HUES6 (cell line): Measurements from ENCODE around the gene CLEC20A.

Experiments used
- H3K27ac ChIP-seq: 2 replicates; pipeline ENCODE4 v1.7.0; 2013; ENCODE audit warnings: low read depth, mild to moderate bottlenecking, low read length, inconsistent platforms
- H3K27me3 ChIP-seq: 2 replicates; pipeline ENCODE4 v1.6.1; 2013; ENCODE audit warnings: low read length; ENCODE audit not compliant: control insufficient read depth, insufficient read depth
- H3K36me3 ChIP-seq: 2 replicates; pipeline ENCODE4 v1.6.1; 2013; ENCODE audit warnings: low read length; ENCODE audit not compliant: control insufficient read depth, insufficient read depth
- H3K4me1 ChIP-seq: 2 replicates; pipeline ENCODE4 v1.6.1; 2013; ENCODE audit warnings: low read length; ENCODE audit not compliant: control insufficient read depth, insufficient read depth
- H3K4me3 ChIP-seq: 2 replicates; pipeline ENCODE4 v1.5.1; 2013; ENCODE audit warnings: low read depth, low read length
- H3K9ac ChIP-seq: one replicate; pipeline ENCODE4 v1.6.1; 2013; ENCODE audit warnings: mild to moderate bottlenecking, low read length
- H3K9me3 ChIP-seq: 2 replicates; pipeline ENCODE4 v1.6.1; 2013; ENCODE audit warnings: low read depth, low read length; ENCODE audit not compliant: control insufficient read depth, insufficient read depth

The CLEC20A gene

DNA sequence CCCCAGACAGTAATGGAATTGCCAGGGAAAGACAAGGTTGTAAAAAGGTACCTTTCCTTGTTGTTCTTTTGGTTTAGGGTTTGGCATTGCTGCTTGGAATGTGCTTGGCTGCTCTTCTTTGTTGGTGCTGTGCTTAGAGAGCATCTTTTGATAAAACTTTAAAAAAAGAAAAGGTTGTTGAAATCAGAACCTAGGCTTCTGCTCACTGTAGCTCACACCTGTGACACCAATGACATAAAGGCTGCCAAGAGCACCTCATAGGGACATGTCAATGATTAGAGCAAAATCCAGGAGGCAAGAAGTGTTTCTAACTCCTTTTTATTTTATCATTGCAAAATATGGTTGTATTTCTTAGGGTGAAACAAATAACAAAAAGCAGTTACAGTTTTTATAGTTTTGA is 28.9 kb downstream of the CLEC20A start:
- Histone ChIP-seq H3K4me1 (no peaks in the 10 kb centered on the region), H3K36me3 (peaks cover 52% of the 10 kb centered on the region), H3K9me3 (no peaks in the 10 kb centered on the region), H3K9ac (no peak overlapping the region), H3K27ac (no peak overlapping the region), H3K27me3 (no peaks in the 10 kb centered on the region), H3K4me3 (no peak overlapping the region)

DNA sequence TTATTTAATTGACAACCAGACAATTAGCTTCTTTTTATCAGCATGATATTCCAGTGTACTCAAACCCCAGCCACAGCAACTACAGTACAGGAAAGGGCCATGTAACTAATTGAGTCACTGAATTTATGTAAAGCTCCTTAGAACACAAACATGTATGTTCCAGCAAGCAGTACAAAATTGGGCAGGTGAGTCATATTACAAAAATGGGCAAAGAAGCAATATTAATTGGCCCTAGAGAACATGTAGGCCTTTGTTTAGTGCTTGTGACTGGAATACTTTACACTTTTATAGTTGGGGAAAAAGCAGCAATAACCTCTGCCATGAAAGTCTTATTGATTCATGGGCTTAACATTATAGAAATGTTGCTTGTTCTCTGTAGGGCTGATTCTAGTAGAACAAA is 31.8 kb downstream of the CLEC20A start:
- Histone ChIP-seq H3K9ac (no peak overlapping the region), H3K27ac (no peak overlapping the region), H3K9me3 (no peaks in the 10 kb centered on the region), H3K27me3 (no peaks in the 10 kb centered on the region), H3K4me3 (no peak overlapping the region), H3K36me3 (peaks cover 46% of the 10 kb centered on the region), H3K4me1 (no peaks in the 10 kb centered on the region)

DNA sequence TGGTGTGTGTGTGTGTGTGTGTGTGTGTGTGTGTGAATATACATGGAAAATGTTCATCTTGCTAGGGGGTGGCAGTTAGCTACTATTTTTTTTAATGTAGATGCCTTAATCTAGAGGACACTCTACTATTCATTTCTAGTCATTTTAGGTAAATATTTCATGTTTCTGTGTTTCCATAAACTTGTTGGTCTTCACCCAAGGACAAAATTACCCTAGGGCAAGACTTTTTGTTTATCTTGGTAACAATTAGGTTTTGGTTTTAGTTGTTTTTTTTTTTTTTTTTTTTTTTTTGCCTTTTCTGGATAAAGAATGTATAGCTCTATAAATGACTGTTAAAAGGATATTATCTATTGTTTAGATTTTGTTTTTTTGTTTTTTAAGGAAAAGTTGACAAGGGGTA is 32.2 kb downstream of the CLEC20A start:
- Histone ChIP-seq H3K9me3 (no peaks in the 10 kb centered on the region), H3K36me3 (peaks cover 45% of the 10 kb centered on the region), H3K27me3 (no peaks in the 10 kb centered on the region), H3K27ac (no peak overlapping the region), H3K4me3 (no peak overlapping the region), H3K9ac (no peak overlapping the region), H3K4me1 (no peaks in the 10 kb centered on the region)

DNA sequence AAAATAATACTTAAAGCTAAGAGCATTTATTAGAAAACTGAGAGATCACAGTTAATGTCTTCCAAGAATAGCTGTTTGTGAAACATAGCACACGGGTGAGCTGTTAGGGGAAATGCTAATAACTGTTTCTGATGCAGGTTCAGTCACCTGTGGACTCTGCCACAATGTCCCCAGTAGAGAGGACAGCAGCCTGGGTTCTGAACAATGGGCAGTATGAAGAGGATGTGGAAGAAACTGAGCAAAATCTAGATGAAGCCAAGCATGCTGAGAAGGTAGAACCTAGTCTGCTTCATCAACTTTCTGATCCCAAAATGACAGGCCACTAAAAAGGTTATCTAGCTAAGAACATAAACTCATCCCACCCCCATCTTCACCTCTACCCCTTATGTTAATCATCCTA is 32.6 kb downstream of the CLEC20A start:
- Histone ChIP-seq H3K9ac (no peak overlapping the region), H3K9me3 (no peaks in the 10 kb centered on the region), H3K27me3 (no peaks in the 10 kb centered on the region), H3K27ac (no peak overlapping the region), H3K4me3 (no peak overlapping the region), H3K4me1 (no peaks in the 10 kb centered on the region), H3K36me3 (peaks cover 42% of the 10 kb centered on the region)

DNA sequence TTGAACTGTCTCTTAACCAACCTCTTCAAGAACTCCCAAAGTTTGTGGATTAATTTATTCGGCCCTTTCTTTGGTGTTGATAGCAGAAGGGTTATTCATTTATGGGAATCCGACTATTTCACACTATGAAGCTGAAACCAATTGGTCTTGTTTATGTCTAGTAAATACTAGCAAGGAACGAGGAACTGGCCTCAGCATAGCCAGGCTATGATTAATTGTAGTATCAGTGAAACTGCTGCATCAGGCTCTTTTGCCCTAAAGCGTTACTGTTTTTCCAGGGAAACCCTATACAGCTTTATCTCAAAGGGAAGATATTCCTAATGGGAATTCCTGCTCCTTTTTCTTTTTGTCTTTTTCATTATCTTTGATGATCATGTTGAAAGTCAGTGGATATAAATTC is 35.1 kb downstream of the CLEC20A start:
- peaks cover 46% of the 10 kb centered on the region for H3K36me3 ChIP-seq
- H3K27me3 ChIP-seq = no peaks in the 10 kb centered on the region
- no peaks in the 10 kb centered on the region for H3K4me1 ChIP-seq
- no peak overlapping the region for H3K4me3 ChIP-seq
- no peak overlapping the region for H3K9ac ChIP-seq
- H3K27ac ChIP-seq = no peak overlapping the region
- H3K9me3 ChIP-seq = no peaks in the 10 kb centered on the region

DNA sequence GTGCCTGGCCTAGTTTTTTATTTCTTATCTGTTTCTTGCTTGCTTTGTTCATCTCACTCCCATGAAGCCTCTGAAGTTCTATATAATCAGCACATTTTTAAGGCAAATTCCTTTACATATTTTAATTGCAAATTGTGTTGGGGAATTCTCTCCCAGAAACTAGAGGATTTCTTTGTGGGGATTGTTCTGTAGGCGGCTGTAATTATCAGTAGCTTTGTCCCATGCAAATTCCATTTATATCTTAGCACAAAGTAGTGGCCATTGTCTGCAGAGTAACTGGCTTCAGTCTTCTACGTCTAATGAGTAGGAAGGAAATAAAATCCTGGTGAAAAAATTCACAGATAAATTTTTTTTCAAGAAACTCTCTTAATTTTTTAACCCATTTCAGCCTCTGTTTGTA is 35.7 kb downstream of the CLEC20A start:
- no peaks in the 10 kb centered on the region for H3K27me3 ChIP-seq
- no peak overlapping the region for H3K4me3 ChIP-seq
- peaks cover 46% of the 10 kb centered on the region for H3K36me3 ChIP-seq
- no peak overlapping the region for H3K9ac ChIP-seq
- H3K9me3 ChIP-seq = no peaks in the 10 kb centered on the region
- H3K27ac ChIP-seq = no peak overlapping the region
- no peaks in the 10 kb centered on the region for H3K4me1 ChIP-seq

DNA sequence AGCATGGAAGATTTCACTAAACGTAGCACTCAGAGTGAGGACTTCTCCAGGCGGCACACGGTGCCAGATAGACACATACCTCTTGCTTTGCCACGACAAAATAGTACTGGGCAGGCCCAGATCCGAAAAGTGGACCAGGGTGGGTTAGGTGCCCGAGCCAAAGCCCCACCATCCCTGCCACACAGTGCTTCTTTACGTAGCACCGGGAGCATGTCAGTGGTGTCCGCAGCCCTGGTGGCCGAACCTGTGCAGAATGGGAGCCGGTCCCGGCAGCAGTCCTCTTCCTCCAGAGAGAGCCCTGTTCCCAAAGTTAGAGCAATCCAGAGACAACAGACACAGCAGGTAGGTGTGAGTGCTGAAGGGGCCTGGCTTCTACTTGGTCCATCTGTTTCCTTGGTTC is 38.6 kb downstream of the CLEC20A start:
- no peaks in the 10 kb centered on the region for H3K4me1 ChIP-seq
- H3K36me3 ChIP-seq = peaks cover 35% of the 10 kb centered on the region
- no peak overlapping the region for H3K9ac ChIP-seq
- no peaks in the 10 kb centered on the region for H3K27me3 ChIP-seq
- H3K27ac ChIP-seq = no peak overlapping the region
- no peaks in the 10 kb centered on the region for H3K9me3 ChIP-seq
- H3K4me3 ChIP-seq = no peak overlapping the region

DNA sequence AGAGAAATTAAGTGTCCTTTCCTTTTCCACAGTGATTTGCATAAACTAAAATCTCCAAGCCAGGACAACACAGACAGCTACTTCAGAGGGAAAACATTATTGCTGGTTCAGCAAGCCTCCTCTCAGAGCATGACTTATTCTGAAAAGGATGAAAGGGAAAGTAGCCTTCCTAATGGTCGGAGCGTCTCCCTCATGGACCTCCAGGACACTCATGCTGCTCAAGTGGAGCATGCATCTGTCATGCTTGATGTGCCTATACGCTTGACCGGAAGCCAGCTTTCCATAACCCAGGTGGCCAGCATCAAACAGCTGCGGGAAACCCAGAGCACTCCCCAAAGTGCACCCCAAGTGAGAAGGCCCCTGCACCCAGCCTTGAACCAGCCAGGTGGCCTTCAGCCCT is 39.1 kb downstream of the CLEC20A start:
- no peaks in the 10 kb centered on the region for H3K4me1 ChIP-seq
- H3K27ac ChIP-seq = no peak overlapping the region
- no peaks in the 10 kb centered on the region for H3K27me3 ChIP-seq
- H3K36me3 ChIP-seq = peaks cover 35% of the 10 kb centered on the region
- no peaks in the 10 kb centered on the region for H3K9me3 ChIP-seq
- no peak overlapping the region for H3K9ac ChIP-seq
- H3K4me3 ChIP-seq = no peak overlapping the region

DNA sequence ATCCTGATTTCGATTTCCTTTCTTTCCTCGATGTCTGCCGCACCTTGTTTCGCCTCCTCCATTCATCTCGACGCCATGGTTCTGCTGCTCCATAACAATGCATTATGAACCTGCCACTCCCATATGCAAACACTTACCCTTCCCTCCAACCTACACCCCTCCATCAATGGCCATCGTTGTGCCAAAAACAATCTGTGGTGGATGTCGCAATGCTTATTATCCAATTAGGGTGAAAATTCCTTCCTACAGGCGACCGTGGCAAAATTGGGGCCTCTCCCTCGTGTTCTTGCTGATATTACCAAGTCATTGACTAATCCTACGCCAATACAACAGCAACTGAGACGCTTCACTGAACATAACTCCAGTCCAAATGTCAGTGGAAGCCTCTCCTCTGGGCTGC is 40.3 kb downstream of the CLEC20A start:
- peaks cover 46% of the 10 kb centered on the region for H3K36me3 ChIP-seq
- H3K4me1 ChIP-seq = no peaks in the 10 kb centered on the region
- H3K27me3 ChIP-seq = no peaks in the 10 kb centered on the region
- no peak overlapping the region for H3K9ac ChIP-seq
- no peak overlapping the region for H3K27ac ChIP-seq
- no peaks in the 10 kb centered on the region for H3K9me3 ChIP-seq
- no peak overlapping the region for H3K4me3 ChIP-seq

DNA sequence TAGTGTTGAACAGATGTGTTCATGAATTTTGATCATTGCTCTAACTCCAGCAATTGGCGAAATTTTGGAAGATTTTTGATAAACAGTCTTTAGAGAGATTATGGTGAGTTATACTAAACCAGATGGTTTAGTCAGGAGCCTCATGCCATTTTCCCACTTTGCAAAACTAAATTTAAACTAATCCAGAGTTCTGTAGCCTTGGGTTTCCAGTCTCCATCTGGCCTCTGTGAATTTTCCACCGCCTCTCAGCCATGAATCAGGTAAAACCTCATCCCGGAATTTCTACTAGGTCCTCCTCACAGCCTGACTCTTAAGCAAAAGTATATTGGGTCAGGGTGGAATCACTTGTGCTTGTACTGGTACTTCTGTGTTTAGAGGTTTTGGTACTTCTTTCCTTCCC is 44.8 kb downstream of the CLEC20A start:
- Histone ChIP-seq H3K27ac (no peak overlapping the region), H3K4me1 (no peaks in the 10 kb centered on the region), H3K9me3 (no peaks in the 10 kb centered on the region), H3K9ac (no peak overlapping the region), H3K27me3 (no peaks in the 10 kb centered on the region), H3K36me3 (peaks cover 34% of the 10 kb centered on the region), H3K4me3 (no peak overlapping the region)

DNA sequence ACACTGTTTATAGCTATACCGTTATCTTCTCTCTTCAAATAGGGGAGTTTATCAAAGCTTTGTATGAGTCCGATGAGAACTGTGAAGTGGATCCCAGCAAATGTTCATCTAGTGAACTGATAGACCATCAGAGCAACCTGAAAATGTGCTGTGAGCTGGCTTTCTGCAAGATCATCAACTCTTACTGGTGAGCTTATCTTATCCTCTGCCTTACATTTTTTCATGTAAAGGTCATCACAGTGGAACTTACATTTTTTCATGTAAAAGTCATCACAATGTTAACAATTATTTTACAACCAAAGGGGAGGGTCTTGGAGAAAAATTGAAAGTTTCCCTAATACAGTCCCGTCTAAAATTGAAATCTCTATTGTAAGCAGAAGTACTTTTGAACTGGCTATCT is 45.2 kb downstream of the CLEC20A start:
- H3K9me3 ChIP-seq = no peaks in the 10 kb centered on the region
- no peak overlapping the region for H3K9ac ChIP-seq
- H3K27ac ChIP-seq = no peak overlapping the region
- H3K4me3 ChIP-seq = no peak overlapping the region
- no peaks in the 10 kb centered on the region for H3K27me3 ChIP-seq
- peaks cover 29% of the 10 kb centered on the region for H3K36me3 ChIP-seq
- H3K4me1 ChIP-seq = no peaks in the 10 kb centered on the region

DNA sequence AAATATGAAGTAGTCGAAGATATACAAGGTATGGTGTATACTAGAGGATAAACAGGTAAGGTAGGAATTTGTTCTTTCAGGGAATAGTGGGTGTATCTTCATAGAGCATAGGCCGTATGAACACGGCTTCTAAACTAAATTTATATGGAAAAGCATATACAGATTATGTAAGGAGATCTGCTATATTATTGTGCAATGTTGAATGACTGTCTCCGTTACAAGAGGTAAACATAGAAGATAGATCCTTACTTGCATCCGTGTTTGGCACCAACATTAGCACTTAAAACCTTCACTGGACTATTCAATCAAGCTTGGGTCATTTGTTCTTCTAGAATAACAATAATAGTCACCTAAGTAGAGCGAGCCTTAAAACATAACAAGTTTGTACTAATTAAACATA is 45.9 kb downstream of the CLEC20A start:
- H3K4me1 ChIP-seq = no peaks in the 10 kb centered on the region
- peaks cover 28% of the 10 kb centered on the region for H3K36me3 ChIP-seq
- H3K27ac ChIP-seq = no peak overlapping the region
- H3K27me3 ChIP-seq = no peaks in the 10 kb centered on the region
- no peak overlapping the region for H3K9ac ChIP-seq
- no peak overlapping the region for H3K4me3 ChIP-seq
- no peaks in the 10 kb centered on the region for H3K9me3 ChIP-seq
